HG02852 (cell line): ENCODE measurements around the gene TMEM225B.
"Not testable (repeated sequence)": the region's sequence is repeated elsewhere in the genome, so short reads cannot be mapped to it uniquely, and the experiment has no call there.

Experiments used
- ATAC-seq: cut with Tn5 transposase; IDR thresholded peaks from one replicate; pipeline ENCODE4 v1.9.1; 2021; ENCODE audit warnings: mild to moderate bottlenecking, moderate library complexity; ENCODE audit not compliant: unreplicated experiment

Gene TMEM225B

DNA sequence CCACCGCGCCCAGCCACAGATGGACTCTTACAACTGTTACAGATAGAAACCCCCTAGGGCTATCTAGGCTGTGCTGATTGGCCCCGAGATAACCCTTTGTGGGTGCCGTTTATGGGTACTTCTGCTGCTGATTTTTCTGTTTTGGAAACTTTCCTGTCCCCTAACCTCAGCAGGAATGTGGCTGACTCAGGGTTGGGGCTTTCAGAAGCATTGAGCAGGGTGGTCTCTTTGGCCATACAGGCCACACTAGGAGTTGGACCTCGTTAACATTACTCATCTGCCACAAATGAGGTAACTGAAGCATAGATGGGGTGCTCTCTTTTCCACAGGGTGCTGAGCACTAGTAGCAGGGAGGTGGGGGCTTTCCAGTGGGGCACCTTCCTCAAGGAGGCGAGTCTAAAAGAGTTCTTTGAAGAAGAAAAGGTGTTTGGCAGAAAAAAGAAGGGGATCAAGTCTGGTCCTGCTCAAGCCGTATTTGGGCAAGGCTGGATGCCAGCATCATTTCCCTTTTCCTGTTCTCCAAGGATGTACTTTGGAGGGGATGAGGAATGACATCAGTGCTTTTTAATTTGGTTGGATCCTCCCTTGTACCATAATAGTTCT lies 25.1 kb downstream of the TMEM225B start:
- no peak for ATAC-seq

DNA sequence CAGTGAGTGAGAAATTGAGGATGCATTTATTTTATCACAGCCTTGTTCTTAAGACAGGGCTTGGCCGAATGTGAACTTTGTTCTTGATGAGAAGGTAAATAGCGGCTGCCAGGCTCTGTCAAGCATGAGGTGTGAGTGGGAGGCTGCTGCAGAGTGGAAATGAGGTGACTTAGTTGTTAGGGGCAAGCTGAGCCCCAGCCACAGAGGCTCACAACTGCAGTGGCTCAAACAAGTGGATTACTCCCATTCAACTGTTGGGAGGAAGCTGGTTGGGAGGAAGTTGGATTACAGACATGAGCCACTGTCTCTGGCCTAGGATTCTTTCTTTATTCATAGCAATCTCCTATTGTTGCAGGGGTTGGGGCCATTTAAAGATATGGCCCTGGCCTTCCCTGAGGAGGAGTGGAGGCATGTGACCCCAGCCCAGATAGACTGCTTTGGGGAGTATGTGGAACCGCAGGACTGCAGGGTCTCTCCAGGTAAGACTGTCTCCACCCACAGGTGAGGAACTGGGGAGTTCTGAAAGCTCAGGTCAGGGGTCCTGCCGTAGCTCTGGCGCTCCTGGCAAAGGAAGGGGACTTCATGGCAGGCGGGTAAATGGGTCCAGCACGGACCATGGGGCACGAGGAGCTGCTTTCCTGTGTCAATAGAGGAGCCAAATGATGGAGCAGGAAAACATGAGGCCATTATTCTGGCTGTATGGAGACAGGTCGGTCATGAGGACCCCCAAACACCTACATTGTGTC lies 25.8 kb downstream of the TMEM225B start:
- no peak for ATAC-seq

DNA sequence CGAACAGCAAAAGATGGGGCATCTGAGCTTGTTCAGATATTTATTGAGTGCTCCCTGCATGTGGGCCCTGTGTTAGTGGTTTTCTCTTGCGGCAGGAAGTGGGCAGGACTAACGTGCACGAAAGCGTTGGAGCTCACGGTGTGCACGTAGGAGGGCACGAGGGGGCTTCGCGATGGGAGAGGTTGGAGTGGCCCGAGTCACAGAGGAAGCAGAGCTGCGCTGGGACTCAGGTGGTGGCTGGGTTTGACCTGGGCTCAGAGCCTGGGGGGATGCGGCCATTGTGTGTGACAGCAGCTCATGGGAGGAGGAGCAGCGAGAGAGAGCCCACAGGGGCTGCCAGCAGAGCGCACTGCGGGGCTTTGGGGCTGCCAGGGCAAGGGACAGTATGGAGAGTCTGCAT lies 26.4 kb downstream of the TMEM225B start:
- no peak for ATAC-seq

DNA sequence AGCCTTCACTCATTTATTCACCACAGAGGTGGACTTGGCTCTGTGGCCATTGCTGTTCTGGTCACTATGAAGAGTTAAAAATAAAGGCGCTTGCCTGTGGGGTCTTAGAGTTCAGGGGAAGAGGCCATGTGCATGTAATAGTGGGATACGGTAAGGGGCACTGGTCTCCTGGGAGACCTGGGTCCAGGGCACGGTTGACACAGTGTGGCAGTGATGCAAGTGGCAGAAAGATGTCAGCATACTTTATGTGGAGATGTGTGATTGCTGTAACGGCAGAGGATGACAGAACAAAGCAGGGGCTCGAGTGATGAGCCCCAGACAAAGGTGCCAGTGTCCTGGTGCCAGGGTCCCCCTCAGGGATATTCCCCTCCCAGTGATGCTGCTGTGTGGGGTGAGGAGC lies 27.3 kb downstream of the TMEM225B start:
- ATAC-seq, result no peak

DNA sequence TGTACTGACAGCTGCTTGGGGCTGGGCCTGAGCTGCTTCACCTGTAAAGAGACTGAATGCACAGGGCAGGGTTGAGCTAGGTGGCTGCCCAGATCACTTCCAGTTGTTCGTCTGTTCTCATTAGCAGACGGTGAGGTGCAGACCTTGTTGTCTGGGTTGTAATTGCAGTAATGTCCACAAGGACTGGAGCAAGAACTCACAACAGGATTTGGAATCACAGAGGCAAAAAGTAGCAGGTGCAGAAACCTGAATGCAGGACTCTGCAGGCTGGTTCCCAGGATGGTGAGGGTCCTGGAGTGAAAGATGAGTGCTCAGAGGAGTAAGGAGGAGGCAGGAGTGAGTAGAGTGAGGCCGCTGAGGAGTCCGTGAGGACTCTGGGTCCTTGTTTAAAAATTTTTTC lies 27.9 kb downstream of the TMEM225B start:
- no peak for ATAC-seq

DNA sequence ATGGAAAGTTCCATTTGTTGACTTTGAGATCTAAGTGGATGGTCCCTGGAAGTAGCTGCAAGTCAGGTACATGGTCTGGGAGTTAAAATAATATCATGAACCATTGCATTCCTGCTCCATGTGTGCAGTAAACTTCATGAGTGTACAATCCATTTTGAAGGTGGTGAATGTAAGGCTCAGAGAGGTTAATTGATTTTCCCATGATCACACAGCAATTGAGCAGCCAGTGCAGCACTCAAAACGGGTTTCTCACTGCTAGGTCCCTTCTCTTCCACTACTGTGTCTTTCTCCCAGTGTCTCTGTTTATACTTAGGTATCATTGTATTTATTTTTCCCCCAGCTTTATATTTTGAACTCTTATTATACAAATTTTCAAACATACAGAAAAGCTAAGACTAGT lies 28.6 kb downstream of the TMEM225B start:
- no peak for ATAC-seq

DNA sequence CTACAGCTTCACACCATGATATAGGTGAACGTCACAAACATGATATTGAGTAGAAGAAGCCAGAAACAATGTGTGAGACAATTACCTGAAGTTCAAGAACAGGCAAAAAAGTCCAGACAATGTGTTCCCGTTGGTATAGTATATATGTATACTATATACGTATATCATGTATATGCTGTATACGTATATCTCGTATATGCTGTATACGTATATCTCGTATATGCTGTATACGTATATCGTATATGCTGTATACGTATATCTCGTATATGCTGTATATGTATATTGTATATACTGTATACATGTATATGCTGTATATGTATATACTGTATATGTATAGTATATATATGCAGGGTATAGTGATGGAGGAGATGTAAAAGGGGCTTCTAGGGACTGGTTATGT lies 29.4 kb downstream of the TMEM225B start:
- ATAC-seq, result no peak

DNA sequence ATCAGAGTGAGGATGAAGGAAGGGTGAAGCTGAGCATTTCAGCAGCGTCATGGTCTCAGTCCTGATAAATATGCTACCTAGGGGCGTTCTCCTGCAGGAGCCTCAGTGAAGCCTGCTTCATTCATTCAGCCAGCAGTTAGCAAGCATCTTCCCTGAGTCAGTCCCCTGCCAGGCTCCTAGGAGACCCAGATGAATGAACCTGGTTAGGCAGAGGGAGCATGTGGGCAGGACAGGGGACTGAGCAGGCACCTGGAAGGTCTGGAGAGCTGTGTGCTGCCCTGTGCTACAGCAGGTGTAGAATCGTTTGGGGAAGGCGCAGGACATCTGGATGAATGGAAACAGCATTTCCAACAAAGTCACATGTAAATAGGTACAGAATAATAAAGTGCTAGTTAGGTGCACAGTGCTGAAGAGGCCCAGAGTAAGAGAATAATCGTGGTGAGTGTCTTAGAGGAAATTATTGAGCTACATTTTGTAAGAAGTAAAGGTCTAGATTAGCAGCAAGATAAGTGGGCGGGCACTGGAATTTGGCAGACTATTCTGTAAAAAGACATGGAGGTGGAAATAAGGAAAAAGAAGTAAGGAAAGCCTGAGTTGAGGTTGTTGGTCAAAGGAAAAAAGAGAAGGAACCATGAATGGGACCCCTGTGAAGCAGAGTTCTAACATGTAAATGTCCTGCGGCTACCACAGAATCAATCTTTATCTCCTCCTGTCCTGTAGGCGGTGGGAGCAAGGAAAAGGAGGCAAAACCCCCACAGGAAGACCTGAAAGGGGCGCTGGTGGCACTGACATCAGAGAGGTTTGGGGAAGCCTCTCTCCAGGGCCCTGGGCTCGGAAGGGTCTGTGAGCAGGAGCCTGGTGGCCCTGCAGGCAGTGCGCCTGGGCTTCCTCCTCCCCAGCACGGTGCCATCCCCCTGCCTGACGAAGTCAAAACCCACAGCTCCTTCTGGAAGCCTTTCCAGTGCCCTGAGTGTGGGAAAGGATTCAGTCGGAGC lies 30.7 kb downstream of the TMEM225B start:
- no peak for ATAC-seq

DNA sequence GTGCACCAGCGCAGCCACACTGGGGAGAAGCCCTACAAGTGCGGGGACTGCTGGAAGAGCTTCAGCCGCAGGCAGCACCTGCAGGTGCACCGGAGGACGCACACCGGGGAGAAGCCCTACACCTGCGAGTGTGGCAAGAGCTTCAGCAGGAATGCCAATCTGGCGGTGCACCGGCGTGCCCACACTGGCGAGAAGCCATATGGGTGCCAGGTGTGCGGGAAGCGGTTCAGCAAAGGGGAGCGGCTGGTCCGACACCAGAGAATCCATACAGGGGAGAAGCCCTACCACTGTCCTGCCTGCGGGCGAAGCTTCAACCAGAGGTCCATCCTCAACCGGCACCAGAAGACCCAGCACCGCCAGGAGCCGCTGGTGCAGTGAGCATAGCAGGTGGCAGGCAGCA lies 31.6 kb downstream of the TMEM225B start:
- no peak for ATAC-seq

DNA sequence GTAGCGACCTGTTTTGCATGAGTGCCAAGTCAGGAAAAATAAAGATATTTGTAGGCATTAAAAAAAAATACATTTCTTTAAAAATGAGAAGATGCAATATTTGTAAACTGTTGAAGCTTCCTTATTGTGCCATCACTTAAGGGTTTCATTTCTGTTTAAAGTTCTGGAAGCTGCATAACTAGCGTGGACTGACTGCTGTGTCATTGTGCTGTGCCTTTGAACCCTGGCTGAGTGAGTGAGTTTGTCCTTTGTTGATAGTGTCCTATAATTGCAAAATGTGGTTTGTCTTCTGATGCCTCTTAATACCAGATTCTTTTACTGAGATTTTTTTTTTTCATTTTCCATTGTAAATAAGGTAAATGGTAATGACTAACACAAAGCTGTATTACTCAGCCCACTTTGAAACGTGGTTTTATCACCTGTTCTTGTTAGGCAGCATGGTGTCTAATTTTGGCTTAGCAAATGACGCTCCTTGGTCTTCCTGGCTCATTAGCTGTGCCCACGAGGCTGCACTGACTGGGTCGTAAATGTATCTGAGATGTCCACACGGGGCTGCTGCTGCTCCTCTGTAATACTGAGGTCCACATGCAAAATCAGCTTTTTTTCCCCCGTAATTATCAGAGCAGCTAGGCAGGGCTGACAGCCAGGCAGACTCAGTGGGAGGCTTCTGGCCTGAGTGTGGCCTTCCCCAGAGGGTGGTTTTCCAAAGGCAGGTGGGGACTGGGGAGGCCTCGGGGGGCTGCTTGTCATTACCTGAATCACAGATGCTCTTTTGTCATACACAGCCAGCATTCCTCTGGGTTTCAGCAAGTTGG lies 33.4 kb downstream of the TMEM225B start:
- no peak for ATAC-seq

DNA sequence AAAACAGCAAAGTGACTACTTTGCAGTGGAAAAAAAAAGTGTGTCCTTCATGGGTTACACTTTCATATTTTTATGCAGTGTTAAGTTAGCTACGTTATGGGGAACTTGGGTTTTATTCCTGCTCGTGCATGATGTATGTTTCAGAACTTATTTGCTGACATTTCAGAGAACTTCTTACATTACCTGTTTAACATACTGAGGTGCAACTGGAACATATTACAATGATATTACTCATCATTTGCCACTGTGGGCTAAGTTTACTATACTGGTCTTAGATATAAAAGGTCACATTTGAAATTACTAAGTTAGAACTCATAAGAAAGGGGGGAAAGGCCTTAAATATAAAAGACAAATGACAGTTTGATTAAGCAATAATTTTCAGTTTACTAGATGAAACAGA lies 39.3 kb downstream of the TMEM225B start:
- not testable (repeated sequence) for ATAC-seq

DNA sequence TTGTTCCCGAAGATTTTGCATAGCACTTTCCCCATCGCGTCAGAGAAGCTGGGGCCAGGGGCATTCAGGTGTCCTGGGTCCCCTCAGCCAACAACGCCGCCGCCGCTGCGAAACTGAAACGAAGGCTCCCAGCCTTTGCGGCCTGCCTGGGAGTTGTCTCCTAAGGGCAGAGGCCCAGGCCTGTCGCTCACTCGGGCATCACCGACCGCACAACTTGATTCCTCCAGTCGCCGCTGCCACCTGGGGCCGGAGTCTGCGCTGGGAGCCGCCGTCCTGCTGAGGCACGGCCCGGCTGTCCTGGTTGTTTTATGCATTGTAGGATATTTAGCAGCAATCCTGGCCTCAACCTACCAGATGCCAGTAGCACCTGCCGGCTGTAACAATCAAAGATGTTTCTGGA lies 40.7 kb downstream of the TMEM225B start:
- ATAC-seq, result no peak

DNA sequence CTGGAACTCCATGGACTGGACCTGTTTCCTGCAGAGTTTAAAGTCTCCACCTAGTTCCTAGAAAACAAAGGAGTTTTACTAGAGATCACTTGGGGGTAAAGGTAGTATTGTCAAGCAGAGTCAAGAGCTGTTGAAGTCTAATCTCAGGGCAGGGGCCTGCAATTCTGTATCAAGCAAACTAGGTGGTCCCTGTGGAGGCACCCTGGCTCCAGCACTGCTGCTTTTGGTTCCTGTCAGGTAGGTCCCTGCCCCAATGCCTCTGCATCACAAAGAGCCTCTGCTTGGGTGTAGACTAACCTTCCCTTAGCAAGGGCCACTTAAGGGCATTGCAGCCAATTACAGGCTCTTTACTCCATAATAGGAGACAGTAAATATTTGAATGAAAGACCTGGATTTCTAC lies 41.2 kb downstream of the TMEM225B start:
- ATAC-seq, result no peak

DNA sequence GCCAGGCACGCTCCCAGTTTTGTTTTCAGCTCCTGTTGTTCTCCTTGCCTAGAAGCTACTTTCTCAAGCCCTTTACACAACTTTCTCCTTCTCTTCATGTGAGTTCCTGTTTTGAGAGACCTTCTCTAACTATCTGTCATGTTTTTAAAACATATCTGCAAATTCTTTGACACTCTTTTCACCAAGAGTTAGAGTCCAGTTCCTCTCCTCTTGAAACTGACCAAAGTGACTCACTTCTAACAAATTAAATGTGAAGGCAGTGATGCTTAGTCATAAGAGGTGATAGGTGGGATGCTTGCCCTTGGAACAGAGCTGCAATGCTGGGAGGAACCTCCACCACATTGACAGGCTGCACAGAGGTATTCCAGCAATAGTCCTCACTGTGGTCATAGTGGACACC lies 44.0 kb downstream of the TMEM225B start:
- ATAC-seq, result no peak

DNA sequence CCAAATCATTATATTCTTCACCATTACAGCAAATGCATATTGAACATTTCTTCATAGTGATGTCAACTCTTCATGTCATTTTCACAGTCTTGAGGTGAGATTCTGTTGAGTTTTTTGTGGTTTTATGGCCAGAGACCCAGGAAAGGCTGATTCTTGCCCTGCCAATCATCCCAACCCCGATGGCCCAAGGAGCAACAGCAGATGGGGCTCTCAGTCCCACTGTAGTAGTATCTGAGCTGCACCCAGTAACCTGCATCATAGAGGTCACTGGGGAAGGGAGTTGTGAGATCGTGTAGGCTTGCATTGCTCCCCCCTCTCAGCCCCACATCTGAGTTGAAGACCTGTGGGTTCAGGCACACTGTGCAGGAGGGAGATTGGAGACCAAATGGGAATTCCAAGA lies 45.4 kb downstream of the TMEM225B start:
- ATAC-seq, result no peak

DNA sequence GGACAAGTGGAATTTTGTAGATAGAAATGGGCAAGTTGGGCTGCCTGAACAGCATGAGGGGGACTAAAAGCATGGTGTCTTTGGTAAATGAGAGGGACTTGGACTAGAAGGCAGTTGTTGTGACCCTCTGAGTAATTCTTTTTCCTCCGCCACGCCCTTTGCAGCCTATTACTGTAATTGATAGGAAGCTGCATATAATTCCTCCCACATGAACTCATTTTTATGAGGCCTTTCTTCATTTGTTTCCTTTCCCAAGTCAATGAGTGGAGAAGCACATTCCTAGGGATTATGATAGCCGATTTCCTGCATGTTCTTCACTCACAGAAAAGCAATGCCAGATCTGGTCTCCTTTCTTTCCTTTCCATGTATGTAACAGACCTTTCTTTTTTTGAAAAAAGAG lies 46.4 kb downstream of the TMEM225B start:
- no peak for ATAC-seq

DNA sequence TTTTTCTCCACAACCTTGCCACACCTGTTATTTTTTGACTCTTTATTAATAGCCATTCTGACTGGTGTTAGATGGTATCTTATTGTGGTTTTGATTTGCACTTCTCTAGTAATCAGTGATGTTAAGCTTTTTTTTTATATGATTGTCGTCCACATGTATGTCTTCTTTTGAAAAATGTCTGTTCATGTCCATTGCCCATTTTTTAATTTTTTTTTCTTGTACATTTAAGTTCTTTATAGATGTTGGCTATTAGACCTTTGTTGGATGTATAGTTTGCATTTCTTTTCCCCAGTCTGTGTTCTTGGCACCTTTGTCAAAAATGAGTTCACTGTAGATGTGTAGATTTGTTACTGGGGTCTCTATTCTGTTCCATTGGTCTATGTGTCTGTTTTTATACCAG lies 47.5 kb downstream of the TMEM225B start:
- ATAC-seq, result no peak

DNA sequence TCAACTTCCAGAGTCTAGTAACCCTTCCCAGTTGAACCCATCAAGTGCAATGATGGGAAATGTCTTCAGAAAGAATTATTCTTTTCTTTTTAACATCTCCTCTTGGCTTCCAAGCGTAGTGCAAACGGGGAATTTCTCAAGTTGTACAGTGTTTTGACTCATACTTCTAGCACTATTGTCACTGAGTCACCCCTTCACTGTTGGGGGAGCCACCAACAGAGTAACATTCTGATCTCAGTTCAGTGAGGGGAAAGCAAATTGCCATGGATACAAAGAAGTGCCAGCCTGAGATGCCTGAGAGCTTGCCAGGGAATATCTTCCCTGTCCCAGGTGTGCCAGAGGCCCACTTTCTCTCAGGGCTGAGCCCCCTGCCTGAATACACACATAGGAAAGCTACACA lies 50.8 kb downstream of the TMEM225B start:
- no peak for ATAC-seq

DNA sequence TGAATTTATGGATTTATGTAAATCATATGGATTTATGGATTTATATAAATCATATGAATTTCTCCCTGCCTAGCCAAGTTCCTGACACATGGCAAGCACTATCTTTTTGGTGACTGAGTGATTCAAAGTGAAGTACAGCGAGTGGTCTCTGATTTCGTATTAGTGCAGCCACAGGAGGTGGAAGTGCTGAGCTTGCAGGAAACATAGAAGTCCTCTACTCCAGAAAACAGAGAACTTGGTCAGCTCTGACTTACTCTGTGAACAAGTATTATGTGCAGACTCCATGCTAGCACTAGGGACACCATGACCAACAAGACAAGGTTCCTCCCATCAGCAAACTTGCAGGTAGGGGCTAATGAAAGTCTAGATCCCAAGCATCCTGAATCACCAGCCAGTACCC lies 53.2 kb downstream of the TMEM225B start:
- no peak for ATAC-seq

DNA sequence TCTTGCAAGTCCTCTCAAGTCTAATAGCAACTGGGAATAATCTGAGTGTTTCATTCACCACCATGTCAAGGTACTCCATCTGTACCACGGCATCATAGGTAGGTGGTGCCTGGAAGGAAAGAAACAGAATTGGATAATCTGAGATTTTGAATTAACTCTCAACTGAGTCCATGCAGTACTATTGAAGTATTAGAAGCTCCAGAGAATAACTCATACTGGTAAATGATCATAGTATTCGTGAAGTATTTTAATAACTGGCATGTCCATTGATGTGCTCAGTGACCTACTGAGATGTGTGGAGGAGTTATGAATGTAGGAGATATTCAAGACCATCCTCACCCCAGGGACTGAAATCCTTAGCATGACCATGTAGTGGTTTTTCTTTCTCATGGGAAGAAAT lies 54.6 kb downstream of the TMEM225B start:
- ATAC-seq, result no peak

DNA sequence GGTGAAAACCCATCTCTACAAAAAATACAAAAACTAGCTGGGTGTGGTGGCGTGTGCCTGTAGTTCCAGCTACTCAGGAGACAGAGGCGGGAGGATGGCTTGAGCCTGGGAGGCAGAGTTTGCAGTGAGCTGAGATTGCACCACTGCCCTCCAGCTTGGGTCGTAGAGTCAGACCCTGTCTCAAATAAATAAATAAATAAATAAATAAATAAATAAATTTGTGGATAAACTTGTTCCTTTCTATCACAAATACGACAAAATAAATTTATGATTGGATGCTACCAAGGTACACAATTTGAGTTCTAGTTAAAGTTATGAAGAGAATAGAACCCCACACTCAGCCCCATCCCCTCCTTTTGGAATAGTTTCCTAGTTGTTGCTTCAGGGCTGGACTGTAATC lies 55.2 kb downstream of the TMEM225B start:
- ATAC-seq, result not testable (repeated sequence)
